ENCODE measurements around the gene MEIOSIN.

DNA sequence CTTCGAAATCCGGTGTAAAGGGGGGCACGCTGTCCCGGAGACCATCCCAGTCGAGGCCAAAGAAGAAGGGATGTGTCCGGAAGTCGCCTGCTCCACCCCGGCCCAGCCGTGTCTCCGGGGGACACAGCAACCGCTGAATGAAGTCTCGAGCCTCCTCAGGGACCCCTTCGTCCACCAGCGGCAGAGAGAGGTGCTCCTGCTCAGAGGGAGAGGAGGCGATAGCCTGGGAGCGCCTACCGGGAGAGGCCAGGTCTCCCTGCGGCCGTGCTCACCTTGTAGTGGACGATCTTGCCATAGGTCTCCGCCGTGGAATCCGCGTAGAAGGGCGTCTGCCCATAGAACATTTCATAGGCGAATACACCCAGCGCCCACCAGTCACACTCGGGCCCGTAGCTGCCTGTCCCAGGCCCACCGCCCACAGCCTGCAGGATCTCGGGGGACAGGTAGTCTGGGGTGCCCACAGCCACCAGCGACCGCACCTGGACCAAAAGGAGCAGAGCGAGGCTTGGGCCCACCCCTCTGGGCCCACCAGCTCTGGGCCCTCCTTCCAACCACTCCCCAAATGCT is 44.2 kb downstream of the MEIOSIN start:
- TF ChIP-seq FOXK2 (IDR thresholded peaks at IDR 0.05) (no peak), ZNF569 (CRISPR knock-in tag; IDR thresholded peaks at IDR 0.05; ENCODE audit: borderline replicate concordance) (no peak), FOXA1 (IDR thresholded peaks at IDR 0.05) (no peak), FOXA1 (CRISPR knock-in tag; IDR thresholded peaks at IDR 0.05) (no peak), SIN3A (IDR thresholded peaks at IDR 0.05; ENCODE audit: borderline replicate concordance, low read depth, low read length) (no peak), ZSCAN25 (CRISPR knock-in tag; IDR thresholded peaks at IDR 0.05) (no peak), PAWR (CRISPR knock-in tag; IDR thresholded peaks at IDR 0.05; ENCODE audit: borderline replicate concordance) (no peak), REXO4 (CRISPR knock-in tag; IDR thresholded peaks at IDR 0.05; ENCODE audit: borderline replicate concordance) (no peak), KLF6 (CRISPR knock-in tag; IDR thresholded peaks at IDR 0.05) (no peak), CENPBD1 (CRISPR knock-in tag; IDR thresholded peaks at IDR 0.05; ENCODE audit: borderline replicate concordance, low read depth) (no peak), THAP8 (CRISPR knock-in tag; IDR thresholded peaks at IDR 0.05; ENCODE audit: borderline replicate concordance) (no peak), ZSCAN20 (CRISPR knock-in tag; IDR thresholded peaks at IDR 0.05; ENCODE audit: borderline replicate concordance) (no peak)
- TF ChIP-seq, protein P1, sequence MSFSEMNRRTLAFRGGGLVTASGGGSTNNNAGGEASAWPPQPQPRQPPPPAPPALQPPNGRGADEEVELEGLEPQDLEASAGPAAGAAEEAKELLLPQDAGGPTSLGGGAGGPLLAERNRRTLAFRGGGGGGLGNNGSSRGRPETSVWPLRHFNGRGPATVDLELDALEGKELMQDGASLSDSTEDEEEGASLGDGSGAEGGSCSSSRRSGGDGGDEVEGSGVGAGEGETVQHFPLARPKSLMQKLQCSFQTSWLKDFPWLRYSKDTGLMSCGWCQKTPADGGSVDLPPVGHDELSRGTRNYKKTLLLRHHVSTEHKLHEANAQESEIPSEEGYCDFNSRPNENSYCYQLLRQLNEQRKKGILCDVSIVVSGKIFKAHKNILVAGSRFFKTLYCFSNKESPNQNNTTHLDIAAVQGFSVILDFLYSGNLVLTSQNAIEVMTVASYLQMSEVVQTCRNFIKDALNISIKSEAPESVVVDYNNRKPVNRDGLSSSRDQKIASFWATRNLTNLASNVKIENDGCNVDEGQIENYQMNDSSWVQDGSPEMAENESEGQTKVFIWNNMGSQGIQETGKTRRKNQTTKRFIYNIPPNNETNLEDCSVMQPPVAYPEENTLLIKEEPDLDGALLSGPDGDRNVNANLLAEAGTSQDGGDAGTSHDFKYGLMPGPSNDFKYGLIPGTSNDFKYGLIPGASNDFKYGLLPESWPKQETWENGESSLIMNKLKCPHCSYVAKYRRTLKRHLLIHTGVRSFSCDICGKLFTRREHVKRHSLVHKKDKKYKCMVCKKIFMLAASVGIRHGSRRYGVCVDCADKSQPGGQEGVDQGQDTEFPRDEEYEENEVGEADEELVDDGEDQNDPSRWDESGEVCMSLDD (CRISPR knock-in tag; IDR thresholded peaks at IDR 0.05; ENCODE audit: borderline replicate concordance), result no peak
- TF ChIP-seq, protein P2, sequence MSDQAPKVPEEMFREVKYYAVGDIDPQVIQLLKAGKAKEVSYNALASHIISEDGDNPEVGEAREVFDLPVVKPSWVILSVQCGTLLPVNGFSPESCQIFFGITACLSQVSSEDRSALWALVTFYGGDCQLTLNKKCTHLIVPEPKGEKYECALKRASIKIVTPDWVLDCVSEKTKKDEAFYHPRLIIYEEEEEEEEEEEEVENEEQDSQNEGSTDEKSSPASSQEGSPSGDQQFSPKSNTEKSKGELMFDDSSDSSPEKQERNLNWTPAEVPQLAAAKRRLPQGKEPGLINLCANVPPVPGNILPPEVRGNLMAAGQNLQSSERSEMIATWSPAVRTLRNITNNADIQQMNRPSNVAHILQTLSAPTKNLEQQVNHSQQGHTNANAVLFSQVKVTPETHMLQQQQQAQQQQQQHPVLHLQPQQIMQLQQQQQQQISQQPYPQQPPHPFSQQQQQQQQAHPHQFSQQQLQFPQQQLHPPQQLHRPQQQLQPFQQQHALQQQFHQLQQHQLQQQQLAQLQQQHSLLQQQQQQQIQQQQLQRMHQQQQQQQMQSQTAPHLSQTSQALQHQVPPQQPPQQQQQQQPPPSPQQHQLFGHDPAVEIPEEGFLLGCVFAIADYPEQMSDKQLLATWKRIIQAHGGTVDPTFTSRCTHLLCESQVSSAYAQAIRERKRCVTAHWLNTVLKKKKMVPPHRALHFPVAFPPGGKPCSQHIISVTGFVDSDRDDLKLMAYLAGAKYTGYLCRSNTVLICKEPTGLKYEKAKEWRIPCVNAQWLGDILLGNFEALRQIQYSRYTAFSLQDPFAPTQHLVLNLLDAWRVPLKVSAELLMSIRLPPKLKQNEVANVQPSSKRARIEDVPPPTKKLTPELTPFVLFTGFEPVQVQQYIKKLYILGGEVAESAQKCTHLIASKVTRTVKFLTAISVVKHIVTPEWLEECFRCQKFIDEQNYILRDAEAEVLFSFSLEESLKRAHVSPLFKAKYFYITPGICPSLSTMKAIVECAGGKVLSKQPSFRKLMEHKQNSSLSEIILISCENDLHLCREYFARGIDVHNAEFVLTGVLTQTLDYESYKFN (CRISPR knock-in tag; conservative IDR thresholded peaks at IDR 0.05), result no peak
- TF ChIP-seq, protein P3, sequence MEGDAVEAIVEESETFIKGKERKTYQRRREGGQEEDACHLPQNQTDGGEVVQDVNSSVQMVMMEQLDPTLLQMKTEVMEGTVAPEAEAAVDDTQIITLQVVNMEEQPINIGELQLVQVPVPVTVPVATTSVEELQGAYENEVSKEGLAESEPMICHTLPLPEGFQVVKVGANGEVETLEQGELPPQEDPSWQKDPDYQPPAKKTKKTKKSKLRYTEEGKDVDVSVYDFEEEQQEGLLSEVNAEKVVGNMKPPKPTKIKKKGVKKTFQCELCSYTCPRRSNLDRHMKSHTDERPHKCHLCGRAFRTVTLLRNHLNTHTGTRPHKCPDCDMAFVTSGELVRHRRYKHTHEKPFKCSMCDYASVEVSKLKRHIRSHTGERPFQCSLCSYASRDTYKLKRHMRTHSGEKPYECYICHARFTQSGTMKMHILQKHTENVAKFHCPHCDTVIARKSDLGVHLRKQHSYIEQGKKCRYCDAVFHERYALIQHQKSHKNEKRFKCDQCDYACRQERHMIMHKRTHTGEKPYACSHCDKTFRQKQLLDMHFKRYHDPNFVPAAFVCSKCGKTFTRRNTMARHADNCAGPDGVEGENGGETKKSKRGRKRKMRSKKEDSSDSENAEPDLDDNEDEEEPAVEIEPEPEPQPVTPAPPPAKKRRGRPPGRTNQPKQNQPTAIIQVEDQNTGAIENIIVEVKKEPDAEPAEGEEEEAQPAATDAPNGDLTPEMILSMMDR (CRISPR knock-in tag; IDR thresholded peaks at IDR 0.05), result no peak

Data from HepG2 (cell line).